Mucosa of descending colon (tissue), 3 donors: ENCODE data around the gene CASP10. TPM values are rescaled to one million over a fixed set of nuclear protein-coding genes. Genes with fewer than 3 reads are reported as not detected.
"Not testable (repeated sequence)": the region's sequence is repeated elsewhere in the genome, so short reads cannot be mapped to it uniquely, and the experiment has no call there.

Source experiments
- ATAC-seq: fragments of 200-7000 bp; cut with Tn5 transposase; one replicate; pipeline ENCODE4 v1.9.1; 2020; ENCODE audit warnings: mild to moderate bottlenecking, moderate library complexity
- DNase-seq, 3 donors: peaks; one replicate each; pipeline ENCODE4 v3.0.0-alpha.2; 2020
- H3K36me3 ChIP-seq: fragments of 200-600 bp; one replicate; pipeline ENCODE4 v1.8.0; 2021; ENCODE audit warnings: low read depth, mild to moderate bottlenecking
- H3K4me1 ChIP-seq: fragments of 200-600 bp; one replicate; pipeline ENCODE4 v1.8.0; 2021; ENCODE audit warnings: low read depth, mild to moderate bottlenecking
- H3K4me3 ChIP-seq: fragments of 200-600 bp; one replicate; pipeline ENCODE4 v1.8.0; 2021; ENCODE audit warnings: mild to moderate bottlenecking
- H3K9me3 ChIP-seq: fragments of 200-600 bp; one replicate; pipeline ENCODE4 v1.8.0; 2021; ENCODE audit warnings: mild to moderate bottlenecking
- intact Hi-C, 2 donors: fragments of 100-400 bp; cut with DNase I in 1 of 2; cut with micrococcal nuclease in 1 of 2; formaldehyde crosslinking; loops; one replicate each; pipeline versions ENCODE4 v1.11.0 to v1.11.1; 2022; cut with DNase I, micrococcal nuclease
- total RNA-seq, 3 donors: library from RNA; stranded (reverse); fragmentation: NEBNext Ultra II Directional in 2 of 3; extraction: Animal tissue kit (Norgen Biotek cat#: 25700) in 2 of 3; gene quantifications; one replicate each; pipeline versions ENCODE4 v1.2.1 to v1.2.4, GENCODE V29; 2021 to 2023
- TF ChIP-seq, protein P1 (sequence below): fragments of 200-600 bp; IDR thresholded peaks from one replicate; pipeline ENCODE4 v1.8.0; 2022; ENCODE audit warnings: antibody characterized with exemption, mild to moderate bottlenecking
- donor health status: DM: no; HTN: no; CAD: no; lungs with moderate emphysema.
- donor health status: DM: no; HTN: no; CAD: no.
- donor health status: DM: no; HTN: yes; CAD: no.

Gene CASP10
- total RNA-seq, 3 donors from 2014 or later = 38.6 to 66.1 (median 58.5) TPM

DNA sequence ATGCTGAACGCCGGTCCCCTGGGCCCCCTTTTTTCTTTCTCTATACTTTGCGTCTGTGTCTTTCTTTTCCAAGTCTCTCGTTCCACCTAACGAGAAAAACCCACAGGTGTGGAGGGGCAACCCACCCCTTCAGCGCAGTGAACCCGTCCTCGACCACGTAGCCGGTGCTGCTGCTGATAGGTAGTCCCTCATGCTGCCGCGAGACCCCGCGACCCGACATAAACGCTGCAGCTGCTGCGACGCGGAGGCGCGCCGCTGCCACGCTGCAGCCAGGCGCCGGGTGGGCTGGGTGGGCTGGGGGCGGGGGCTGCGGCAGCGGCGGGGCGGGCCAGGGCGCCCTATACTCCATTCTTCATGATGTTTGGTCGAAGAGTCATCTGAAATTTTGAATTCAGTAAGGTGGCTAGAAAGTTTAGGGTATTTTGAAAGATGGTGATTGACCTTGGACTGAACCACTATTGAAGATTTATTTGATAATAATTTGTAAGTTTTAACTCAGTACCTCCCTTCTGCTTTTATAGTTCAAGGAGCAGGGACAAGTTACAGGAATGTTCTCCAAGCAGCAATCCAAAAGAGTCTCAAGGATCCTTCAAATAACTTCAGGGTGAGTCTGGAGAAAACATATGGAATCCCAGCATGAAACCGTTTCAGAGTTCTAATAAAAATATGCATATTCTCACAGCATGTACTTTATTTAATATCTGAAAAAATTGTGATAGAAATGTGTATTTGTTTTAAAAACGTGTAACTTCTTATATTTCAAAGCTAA lies 42.9 kb upstream of the CASP10 start:
- Histone ChIP-seq H3K4me3 (no peak overlapping the region), H3K9me3 (no peaks in the 10 kb centered on the region), H3K36me3 (peaks cover 18% of the 10 kb centered on the region), H3K4me1 (peaks cover 12% of the 10 kb centered on the region)
- DNase-seq (no peak), ATAC-seq (no peak)
- intact Hi-C loops = no loop called here
- TF ChIP-seq, protein P1, sequence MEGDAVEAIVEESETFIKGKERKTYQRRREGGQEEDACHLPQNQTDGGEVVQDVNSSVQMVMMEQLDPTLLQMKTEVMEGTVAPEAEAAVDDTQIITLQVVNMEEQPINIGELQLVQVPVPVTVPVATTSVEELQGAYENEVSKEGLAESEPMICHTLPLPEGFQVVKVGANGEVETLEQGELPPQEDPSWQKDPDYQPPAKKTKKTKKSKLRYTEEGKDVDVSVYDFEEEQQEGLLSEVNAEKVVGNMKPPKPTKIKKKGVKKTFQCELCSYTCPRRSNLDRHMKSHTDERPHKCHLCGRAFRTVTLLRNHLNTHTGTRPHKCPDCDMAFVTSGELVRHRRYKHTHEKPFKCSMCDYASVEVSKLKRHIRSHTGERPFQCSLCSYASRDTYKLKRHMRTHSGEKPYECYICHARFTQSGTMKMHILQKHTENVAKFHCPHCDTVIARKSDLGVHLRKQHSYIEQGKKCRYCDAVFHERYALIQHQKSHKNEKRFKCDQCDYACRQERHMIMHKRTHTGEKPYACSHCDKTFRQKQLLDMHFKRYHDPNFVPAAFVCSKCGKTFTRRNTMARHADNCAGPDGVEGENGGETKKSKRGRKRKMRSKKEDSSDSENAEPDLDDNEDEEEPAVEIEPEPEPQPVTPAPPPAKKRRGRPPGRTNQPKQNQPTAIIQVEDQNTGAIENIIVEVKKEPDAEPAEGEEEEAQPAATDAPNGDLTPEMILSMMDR = no peak

DNA sequence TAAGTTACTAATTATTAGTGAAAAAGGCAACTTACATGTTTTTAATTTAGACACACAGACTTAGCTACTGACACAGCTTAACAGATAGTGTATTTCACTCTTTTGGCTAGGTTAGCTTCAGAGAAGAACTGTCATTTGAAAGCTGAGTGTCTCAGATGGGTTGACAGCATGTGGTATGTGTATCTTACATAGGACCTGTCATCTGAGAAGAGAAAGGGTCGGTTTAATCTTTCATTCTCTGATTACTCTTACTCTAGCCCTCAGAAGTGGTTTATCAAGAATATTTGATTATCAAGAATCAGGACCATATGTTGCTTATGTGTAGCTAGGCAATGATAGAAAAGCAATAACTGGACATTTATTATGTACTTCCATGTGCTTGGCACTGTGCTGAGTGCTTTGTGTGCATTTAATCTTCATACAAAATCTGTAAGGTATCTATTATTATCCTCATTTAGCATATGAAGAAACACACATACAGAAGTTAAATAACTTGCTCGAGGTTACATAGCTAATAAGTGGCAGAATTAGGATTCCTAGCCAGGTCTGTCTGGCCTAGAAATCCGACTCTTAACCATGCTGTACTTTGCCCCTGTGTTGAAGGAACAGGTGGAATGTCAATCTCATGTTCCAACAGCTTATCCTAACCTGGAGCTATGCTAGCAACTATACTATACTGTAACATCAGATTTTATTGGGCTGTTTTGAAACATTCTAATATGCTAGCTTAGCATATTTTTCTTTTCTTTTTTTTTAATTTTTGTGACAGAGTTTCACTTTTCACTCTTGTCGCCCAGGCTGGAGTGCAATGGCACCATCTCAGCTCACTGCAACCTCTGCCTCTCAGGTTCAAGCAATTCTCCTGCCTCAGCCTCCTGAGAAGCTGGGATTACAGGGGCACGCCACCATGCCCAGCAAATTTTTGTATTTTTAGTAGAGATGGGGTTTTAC lies 38.6 kb upstream of the CASP10 start:
- H3K9me3 ChIP-seq = no peaks in the 10 kb centered on the region
- TF ChIP-seq, protein P1 = no peak
- intact Hi-C loops = no loop called here
- H3K36me3 ChIP-seq = no peaks in the 10 kb centered on the region
- H3K4me1 ChIP-seq = peaks cover 20% of the 10 kb centered on the region
- H3K4me3 ChIP-seq = no peak overlapping the region
- DNase-seq (no peak), ATAC-seq (peak; percentile 67)

DNA sequence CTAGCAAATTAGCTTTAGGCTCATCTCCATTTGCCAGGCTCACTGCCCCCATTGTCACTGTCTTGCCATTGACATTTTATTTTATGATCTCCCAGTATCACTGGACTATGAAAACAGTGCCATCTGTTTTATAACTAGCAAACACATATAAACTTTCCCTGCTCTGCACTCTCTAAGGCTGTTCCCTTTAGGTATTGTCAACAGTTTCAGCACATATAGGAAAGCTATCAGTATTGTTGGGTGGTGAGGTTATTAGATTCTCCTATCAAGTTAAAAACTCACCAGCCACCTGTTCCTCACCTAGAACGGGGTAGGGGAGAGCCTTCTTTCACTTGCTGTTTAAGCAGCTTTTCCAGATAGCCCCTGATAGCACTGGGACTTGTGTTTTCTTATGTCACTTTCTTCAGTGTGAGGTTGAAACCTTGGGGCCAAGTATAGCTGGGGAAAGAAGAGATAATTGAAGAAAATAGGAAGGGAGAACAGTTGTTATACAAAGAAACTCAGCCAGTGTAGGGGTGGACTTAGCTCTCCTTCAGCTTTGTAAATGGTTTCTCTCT lies 34.4 kb upstream of the CASP10 start:
- peak; percentile 72 for ATAC-seq
- H3K4me1 ChIP-seq = peaks cover 44% of the 10 kb centered on the region
- intact Hi-C loops = no loop called here

DNA sequence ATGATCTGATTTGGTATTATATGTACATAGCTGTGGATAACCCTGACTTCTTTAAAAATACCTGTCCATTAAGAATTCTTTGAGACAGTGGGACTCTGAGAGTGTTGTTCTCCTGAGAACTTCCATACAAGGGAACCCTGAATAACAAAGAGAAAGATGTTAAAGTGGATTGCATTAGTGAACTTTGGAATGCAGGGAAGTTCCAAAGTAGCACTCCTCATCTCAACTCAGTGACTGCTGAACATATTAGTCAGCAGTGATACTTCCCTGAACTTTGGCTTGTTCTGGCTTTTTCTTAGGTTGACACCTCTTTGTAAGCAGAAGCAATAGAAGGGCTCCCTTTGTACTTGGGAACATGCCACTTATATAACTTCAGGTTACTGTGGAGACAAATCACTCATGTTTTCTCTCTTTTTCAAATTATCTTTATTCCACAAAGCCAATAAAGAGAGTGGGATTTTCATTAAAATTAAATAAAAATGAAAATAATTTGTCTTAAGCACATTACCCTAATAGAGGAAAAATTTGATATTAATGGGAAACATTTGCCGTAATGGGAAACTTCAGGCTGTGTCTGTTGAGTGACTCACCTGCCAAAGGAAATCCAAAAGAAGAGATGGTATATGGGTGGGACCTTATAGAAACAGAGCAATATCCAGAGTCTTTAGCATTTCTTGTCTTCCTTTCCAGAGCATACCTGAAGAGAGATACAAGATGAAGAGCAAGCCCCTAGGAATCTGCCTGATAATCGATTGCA lies 33.7 kb upstream of the CASP10 start:
- H3K9me3 ChIP-seq = no peaks in the 10 kb centered on the region
- H3K4me1 ChIP-seq = peaks cover 37% of the 10 kb centered on the region
- no peaks in the 10 kb centered on the region for H3K36me3 ChIP-seq
- peak in 1 of 3 donors; percentile 42 for DNase-seq
- peak; percentile 85 for ATAC-seq
- TF ChIP-seq, protein P1 = no peak
- H3K4me3 ChIP-seq = no peak overlapping the region
- intact Hi-C loops = no loop called here

More for the DNA sequence above, 34.4 kb upstream of the CASP10 start:
- H3K36me3 ChIP-seq = no peaks in the 10 kb centered on the region
- TF ChIP-seq, protein P1 = no peak
- H3K9me3 ChIP-seq = no peaks in the 10 kb centered on the region
- H3K4me3 ChIP-seq = no peak overlapping the region
- DNase-seq = no peak

DNA sequence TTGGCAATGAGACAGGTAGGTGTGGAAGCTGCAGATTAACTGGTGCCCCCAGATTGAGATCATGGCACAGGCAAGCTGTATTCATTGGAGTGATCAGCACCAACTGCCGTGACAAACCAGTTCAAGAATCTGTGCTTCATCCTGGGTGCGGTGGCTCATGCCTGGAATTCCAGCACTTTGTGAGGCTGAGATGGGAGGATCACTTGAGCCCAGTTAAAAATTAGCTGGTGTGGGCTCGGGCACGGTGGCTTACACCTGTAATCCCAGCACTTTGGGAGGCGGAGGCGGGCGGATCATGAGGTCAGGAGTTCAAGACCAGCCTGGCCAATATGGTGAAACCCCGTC lies 33.1 kb upstream of the CASP10 start:
- peak; percentile 50 for ATAC-seq
- H3K4me1 ChIP-seq = peaks cover 34% of the 10 kb centered on the region
- DNase-seq, intact Hi-C loops, H3K9me3 ChIP-seq, H3K4me3 ChIP-seq, H3K36me3 ChIP-seq: not testable (repeated sequence)
